ENCODE data around the gene BMPR1A. TPM values are rescaled to one million over a fixed set of nuclear protein-coding genes. Genes with fewer than 3 reads are reported as not detected.
"Not testable (repeated sequence)": the region's sequence is repeated elsewhere in the genome, so short reads cannot be mapped to it uniquely, and the experiment has no call there.

Gene BMPR1A
- total and polyA plus RNA-seq, 2 experiments from 2014 or later: 14.2 to 82.5 TPM

DNA sequence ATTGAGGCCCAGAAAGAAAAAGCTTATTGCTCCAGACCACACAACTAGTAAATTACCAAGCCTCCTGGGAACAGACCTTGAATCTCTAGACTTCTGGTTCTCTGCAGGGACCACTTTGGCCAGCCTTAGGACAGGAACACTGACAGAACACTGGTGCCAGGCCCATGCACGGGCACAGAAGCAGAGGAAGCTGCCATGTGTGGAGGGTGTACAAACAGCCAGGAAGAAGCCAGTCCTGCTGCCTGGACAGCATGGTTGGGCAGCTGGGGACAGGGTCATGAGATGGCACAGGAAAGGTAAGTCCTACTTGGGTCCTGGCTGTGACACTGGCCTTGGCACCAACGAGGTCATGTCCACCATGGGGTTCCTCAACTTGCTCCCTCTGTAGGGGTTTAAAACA, 181.8 kb downstream of the BMPR1A start:
- no peak overlapping the region for H3K4me3 ChIP-seq
- no peak overlapping the region for H2AFZ ChIP-seq
- ATAC-seq (no peak), DNase-seq (ENCODE audit: low spot score) (no peak)
- H3K36me3 Mint-ChIP-seq (ENCODE audit: low read depth): no peaks in the 10 kb centered on the region; the same call in 1 of the 3 replicates
- no peaks in the 10 kb centered on the region for H4K20me1 ChIP-seq (replicated peaks; ENCODE audit: insufficient read depth)
- no peaks in the 10 kb centered on the region for H3K36me3 ChIP-seq (ENCODE audit: insufficient read depth)
- H3K27ac Mint-ChIP-seq: no peak overlapping the region
- 0 out of 2 replicates have a peak, but pooled peaks cover 5% of the 10 kb centered on the region for H3F3A ChIP-seq (replicated peaks; ENCODE audit: low read depth)
- no peak overlapping the region for H3K27ac ChIP-seq (ENCODE audit: low read depth)
- no peak overlapping the region for H3K4me3 Mint-ChIP-seq
- H3K4me2 ChIP-seq: no peak overlapping the region
- H3K79me2 ChIP-seq (replicated peaks; ENCODE audit: insufficient read depth): no peaks in the 10 kb centered on the region
- H3K4me1 ChIP-seq (ENCODE audit: insufficient read depth): no peaks in the 10 kb centered on the region
- H3K4me1 Mint-ChIP-seq: peaks cover 7% of the 10 kb centered on the region
- H3K9me2 ChIP-seq (ENCODE audit: insufficient read depth): no peaks in the 10 kb centered on the region
- H3K27me3 Mint-ChIP-seq (ENCODE audit: insufficient read depth, low read depth, poor library complexity): peaks cover 33% of the 10 kb centered on the region
- H3K9me3 Mint-ChIP-seq: no peaks in the 10 kb centered on the region
- H3K27me3 ChIP-seq (ENCODE audit: insufficient read depth): peaks cover 4% of the 10 kb centered on the region; the same call in 1 of the 2 replicates
- no peak for TF ChIP-seq CREB1 (CRISPR knock-in tag; IDR thresholded peaks at IDR 0.05; ENCODE audit: low read depth)
- TF ChIP-seq, protein P1, sequence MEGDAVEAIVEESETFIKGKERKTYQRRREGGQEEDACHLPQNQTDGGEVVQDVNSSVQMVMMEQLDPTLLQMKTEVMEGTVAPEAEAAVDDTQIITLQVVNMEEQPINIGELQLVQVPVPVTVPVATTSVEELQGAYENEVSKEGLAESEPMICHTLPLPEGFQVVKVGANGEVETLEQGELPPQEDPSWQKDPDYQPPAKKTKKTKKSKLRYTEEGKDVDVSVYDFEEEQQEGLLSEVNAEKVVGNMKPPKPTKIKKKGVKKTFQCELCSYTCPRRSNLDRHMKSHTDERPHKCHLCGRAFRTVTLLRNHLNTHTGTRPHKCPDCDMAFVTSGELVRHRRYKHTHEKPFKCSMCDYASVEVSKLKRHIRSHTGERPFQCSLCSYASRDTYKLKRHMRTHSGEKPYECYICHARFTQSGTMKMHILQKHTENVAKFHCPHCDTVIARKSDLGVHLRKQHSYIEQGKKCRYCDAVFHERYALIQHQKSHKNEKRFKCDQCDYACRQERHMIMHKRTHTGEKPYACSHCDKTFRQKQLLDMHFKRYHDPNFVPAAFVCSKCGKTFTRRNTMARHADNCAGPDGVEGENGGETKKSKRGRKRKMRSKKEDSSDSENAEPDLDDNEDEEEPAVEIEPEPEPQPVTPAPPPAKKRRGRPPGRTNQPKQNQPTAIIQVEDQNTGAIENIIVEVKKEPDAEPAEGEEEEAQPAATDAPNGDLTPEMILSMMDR (conservative IDR thresholded peaks at IDR 0.05; ENCODE audit: low read depth in 2 of 2): no peak
- TF ChIP-seq, protein P2, sequence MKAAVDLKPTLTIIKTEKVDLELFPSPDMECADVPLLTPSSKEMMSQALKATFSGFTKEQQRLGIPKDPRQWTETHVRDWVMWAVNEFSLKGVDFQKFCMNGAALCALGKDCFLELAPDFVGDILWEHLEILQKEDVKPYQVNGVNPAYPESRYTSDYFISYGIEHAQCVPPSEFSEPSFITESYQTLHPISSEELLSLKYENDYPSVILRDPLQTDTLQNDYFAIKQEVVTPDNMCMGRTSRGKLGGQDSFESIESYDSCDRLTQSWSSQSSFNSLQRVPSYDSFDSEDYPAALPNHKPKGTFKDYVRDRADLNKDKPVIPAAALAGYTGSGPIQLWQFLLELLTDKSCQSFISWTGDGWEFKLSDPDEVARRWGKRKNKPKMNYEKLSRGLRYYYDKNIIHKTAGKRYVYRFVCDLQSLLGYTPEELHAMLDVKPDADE (IDR thresholded peaks at IDR 0.05): no peak
- TF ChIP-seq, protein P3, sequence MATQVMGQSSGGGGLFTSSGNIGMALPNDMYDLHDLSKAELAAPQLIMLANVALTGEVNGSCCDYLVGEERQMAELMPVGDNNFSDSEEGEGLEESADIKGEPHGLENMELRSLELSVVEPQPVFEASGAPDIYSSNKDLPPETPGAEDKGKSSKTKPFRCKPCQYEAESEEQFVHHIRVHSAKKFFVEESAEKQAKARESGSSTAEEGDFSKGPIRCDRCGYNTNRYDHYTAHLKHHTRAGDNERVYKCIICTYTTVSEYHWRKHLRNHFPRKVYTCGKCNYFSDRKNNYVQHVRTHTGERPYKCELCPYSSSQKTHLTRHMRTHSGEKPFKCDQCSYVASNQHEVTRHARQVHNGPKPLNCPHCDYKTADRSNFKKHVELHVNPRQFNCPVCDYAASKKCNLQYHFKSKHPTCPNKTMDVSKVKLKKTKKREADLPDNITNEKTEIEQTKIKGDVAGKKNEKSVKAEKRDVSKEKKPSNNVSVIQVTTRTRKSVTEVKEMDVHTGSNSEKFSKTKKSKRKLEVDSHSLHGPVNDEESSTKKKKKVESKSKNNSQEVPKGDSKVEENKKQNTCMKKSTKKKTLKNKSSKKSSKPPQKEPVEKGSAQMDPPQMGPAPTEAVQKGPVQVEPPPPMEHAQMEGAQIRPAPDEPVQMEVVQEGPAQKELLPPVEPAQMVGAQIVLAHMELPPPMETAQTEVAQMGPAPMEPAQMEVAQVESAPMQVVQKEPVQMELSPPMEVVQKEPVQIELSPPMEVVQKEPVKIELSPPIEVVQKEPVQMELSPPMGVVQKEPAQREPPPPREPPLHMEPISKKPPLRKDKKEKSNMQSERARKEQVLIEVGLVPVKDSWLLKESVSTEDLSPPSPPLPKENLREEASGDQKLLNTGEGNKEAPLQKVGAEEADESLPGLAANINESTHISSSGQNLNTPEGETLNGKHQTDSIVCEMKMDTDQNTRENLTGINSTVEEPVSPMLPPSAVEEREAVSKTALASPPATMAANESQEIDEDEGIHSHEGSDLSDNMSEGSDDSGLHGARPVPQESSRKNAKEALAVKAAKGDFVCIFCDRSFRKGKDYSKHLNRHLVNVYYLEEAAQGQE (IDR thresholded peaks at IDR 0.05; ENCODE audit: unreplicated experiment): no peak

DNA sequence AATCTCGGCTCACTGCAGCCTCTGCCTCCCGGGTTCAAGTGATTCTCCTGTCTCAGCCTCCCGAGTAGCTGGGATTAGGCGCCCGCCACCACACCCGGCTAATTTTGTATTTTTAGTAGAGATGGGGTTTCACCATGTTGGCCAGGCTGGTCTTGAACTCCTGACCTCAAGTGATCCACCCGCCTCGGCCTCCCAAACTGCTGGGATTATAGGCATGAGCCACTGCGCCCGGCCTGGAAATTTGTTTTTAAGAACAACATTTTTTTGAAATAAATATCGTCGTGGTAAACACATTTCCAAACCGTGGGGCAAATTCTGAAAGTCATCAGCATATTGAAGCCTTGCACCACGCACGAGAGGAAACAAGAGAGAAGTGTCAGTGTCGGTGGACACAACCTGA, 183.7 kb downstream of the BMPR1A start:
- H3K4me1 Mint-ChIP-seq; ATAC-seq; H3K9me2 ChIP-seq (ENCODE audit: insufficient read depth); H2AFZ ChIP-seq; H3K4me3 ChIP-seq; H3K27me3 ChIP-seq (ENCODE audit: insufficient read depth); H3K27ac ChIP-seq (ENCODE audit: low read depth); H3F3A ChIP-seq (replicated peaks; ENCODE audit: low read depth); H3K4me3 Mint-ChIP-seq; H3K4me1 ChIP-seq (ENCODE audit: insufficient read depth); DNase-seq (ENCODE audit: low spot score); H3K4me2 ChIP-seq; H3K36me3 Mint-ChIP-seq (ENCODE audit: low read depth); H3K27ac Mint-ChIP-seq; H4K20me1 ChIP-seq (replicated peaks; ENCODE audit: insufficient read depth); H3K9me3 Mint-ChIP-seq; H3K36me3 ChIP-seq (ENCODE audit: insufficient read depth); H3K79me2 ChIP-seq (replicated peaks; ENCODE audit: insufficient read depth): not testable (repeated sequence)
- peaks cover 34% of the 10 kb centered on the region for H3K27me3 Mint-ChIP-seq (ENCODE audit: insufficient read depth, low read depth, poor library complexity)
